OCI-LY1 (cell line): ENCODE data around the gene CKAP5.
A peak's percentile ranks its signal among the peaks of the same experiment; 100 is the strongest.

ENCODE experiments used
- H2AFZ ChIP-seq: fragments of 200-600 bp; sonication (generic), shearing (Covaris generic); 2 replicates; pipeline ENCODE4 v1.6.0; 2014; ENCODE audit warnings: antibody characterized with exemption, mild to moderate bottlenecking, low read length
- H3F3A ChIP-seq: fragments of 200-600 bp; sonication (generic), shearing (Covaris generic); 2 replicates; pipeline ENCODE4 v1.6.0; 2014; ENCODE audit warnings: mild to moderate bottlenecking, antibody characterized with exemption, low read length, moderate library complexity; ENCODE audit not compliant: insufficient read depth
- H3K27ac ChIP-seq: fragments of 200-600 bp; sonication (generic); 2 replicates; pipeline ENCODE4 v1.5.1; 2014; ENCODE audit warnings: low read length, mixed run types, mild to moderate bottlenecking, low read depth; ENCODE audit not compliant: poor library complexity, severe bottlenecking
- H3K27me3 ChIP-seq: fragments of 200-600 bp; sonication (generic); 2 replicates; pipeline ENCODE4 v1.6.0; 2014; ENCODE audit warnings: antibody characterized with exemption, mild to moderate bottlenecking, low read length, moderate library complexity; ENCODE audit not compliant: insufficient read depth
- H3K36me3 ChIP-seq: fragments of 200-600 bp; sonication (generic); 2 replicates; pipeline ENCODE4 v1.6.1; 2014; ENCODE audit warnings: mild to moderate bottlenecking, antibody characterized with exemption, low read length, moderate library complexity, mixed read lengths; ENCODE audit not compliant: insufficient read depth
- H3K4me1 ChIP-seq: fragments of 200-600 bp; sonication (generic); 2 replicates; pipeline ENCODE4 v1.5.1; 2014; ENCODE audit warnings: mild to moderate bottlenecking, low read length, moderate library complexity; ENCODE audit not compliant: insufficient read depth, severe bottlenecking
- H3K4me2 ChIP-seq: fragments of 200-600 bp; sonication (generic), shearing (Covaris generic); 2 replicates; pipeline ENCODE4 v1.6.1; 2014; ENCODE audit warnings: low read length
- H3K4me3 ChIP-seq: fragments of 200-600 bp; sonication (generic); 2 replicates; pipeline ENCODE4 v1.5.1; 2014; ENCODE audit warnings: low read length, low read depth, mild to moderate bottlenecking, mixed read lengths; ENCODE audit not compliant: poor library complexity, severe bottlenecking
- H3K79me2 ChIP-seq: fragments of 200-600 bp; shearing (Covaris generic); 2 replicates; pipeline ENCODE4 v1.6.1; 2016; ENCODE audit warnings: mixed run types, low read length, mixed read lengths; ENCODE audit not compliant: insufficient read depth
- H3K9ac ChIP-seq: fragments of 200-600 bp; sonication (generic), shearing (Covaris generic); 2 replicates; pipeline ENCODE4 v1.6.1; 2014; ENCODE audit warnings: mild to moderate bottlenecking, low read length, mixed read lengths
- H3K9me2 ChIP-seq: fragments of 200-600 bp; sonication (generic), shearing (Covaris generic); 2 replicates; pipeline ENCODE4 v1.6.1; 2014; ENCODE audit warnings: low read depth, mild to moderate bottlenecking, low read length, mixed read lengths
- H3K9me3 ChIP-seq: fragments of 200-600 bp; shearing (Covaris generic); 2 replicates; pipeline ENCODE4 v1.6.1; 2014; ENCODE audit warnings: low read length, mixed read lengths
- H4K20me1 ChIP-seq: fragments of 200-600 bp; sonication (generic), shearing (Covaris generic); 2 replicates; pipeline ENCODE4 v1.6.0; 2016; ENCODE audit warnings: mild to moderate bottlenecking, low read length; ENCODE audit not compliant: insufficient read depth
- CTCF ChIP-seq: fragments of 200-600 bp; sonication (generic), shearing (Covaris generic); IDR thresholded peaks from 2 replicates; pipeline ENCODE4 v1.5.1; 2017; ENCODE audit warnings: mild to moderate bottlenecking, antibody characterized with exemption, low read length, moderate library complexity, mixed read lengths
- EZH2 ChIP-seq: fragments of 200-600 bp; sonication (generic), shearing (Covaris generic); IDR thresholded peaks from 2 replicates; pipeline ENCODE4 v1.8.0; 2017; ENCODE audit warnings: borderline replicate concordance, mixed run types, mild to moderate bottlenecking, antibody characterized with exemption, low read length, moderate library complexity, mixed read lengths

The CKAP5 gene

GRCh38 chr11:46834821-46835220, 11.3 kb downstream of the CKAP5 start:
- no peaks in the 10 kb centered on the region for H3K9me2 ChIP-seq
- no peak overlapping the region for H3K27ac ChIP-seq
- TF ChIP-seq CTCF (no peak), EZH2 (no peak)
- H3K4me3 ChIP-seq: no peak overlapping the region
- no peak overlapping the region for H2AFZ ChIP-seq
- no peaks in the 10 kb centered on the region for H3F3A ChIP-seq
- H3K27me3 ChIP-seq: no peaks in the 10 kb centered on the region
- H3K9me3 ChIP-seq: no peaks in the 10 kb centered on the region
- H3K4me2 ChIP-seq: no peak overlapping the region
- peaks cover 19% of the 10 kb centered on the region for H3K36me3 ChIP-seq
- H3K4me1 ChIP-seq: peaks cover 6% of the 10 kb centered on the region
- peaks cover 95% of the 10 kb centered on the region for H3K79me2 ChIP-seq
- H3K9ac ChIP-seq: no peak overlapping the region
- H4K20me1 ChIP-seq: no peaks in the 10 kb centered on the region

GRCh38 chr11:46832511-46833214, 13.4 kb downstream of the CKAP5 start:
- H3K9ac ChIP-seq: no peak overlapping the region
- peaks cover 95% of the 10 kb centered on the region for H3K79me2 ChIP-seq
- H3K27ac ChIP-seq: no peak overlapping the region
- no peak overlapping the region for H3K4me3 ChIP-seq
- H3K4me2 ChIP-seq: no peak overlapping the region
- H3K4me1 ChIP-seq: peaks cover 16% of the 10 kb centered on the region
- H3F3A ChIP-seq: no peaks in the 10 kb centered on the region
- H3K36me3 ChIP-seq: peaks cover 11% of the 10 kb centered on the region
- no peaks in the 10 kb centered on the region for H3K9me2 ChIP-seq
- no peaks in the 10 kb centered on the region for H3K27me3 ChIP-seq
- no peak overlapping the region for H2AFZ ChIP-seq
- no peaks in the 10 kb centered on the region for H4K20me1 ChIP-seq
- TF ChIP-seq EZH2 (no peak), CTCF (no peak)
- no peaks in the 10 kb centered on the region for H3K9me3 ChIP-seq

GRCh38 chr11:46827995-46828394, 18.1 kb downstream of the CKAP5 start:
- Histone ChIP-seq H3K79me2 (peaks cover 98% of the 10 kb centered on the region), H3K9ac (no peak overlapping the region), H3K4me2 (peak overlapping the region; percentile 76; the same call in 1 of the 2 replicates), H3K36me3 (no peaks in the 10 kb centered on the region; the same call in 1 of the 2 replicates), H4K20me1 (no peaks in the 10 kb centered on the region), H3K27ac (peak overlapping the region; percentile 16), H3K4me1 (peaks cover 37% of the 10 kb centered on the region), H3K9me3 (no peaks in the 10 kb centered on the region), H2AFZ (no peak overlapping the region), H3K9me2 (no peaks in the 10 kb centered on the region), H3F3A (no peaks in the 10 kb centered on the region), H3K27me3 (no peaks in the 10 kb centered on the region), H3K4me3 (no peak overlapping the region)
- TF ChIP-seq EZH2 (no peak), CTCF (no peak)
